Body of pancreas (tissue), 4 donors: ENCODE measurements around the gene PAOX. TPM values are rescaled to one million over a fixed set of nuclear protein-coding genes. Genes with fewer than 3 reads are reported as not detected.
"Not testable (repeated sequence)": the region's sequence is repeated elsewhere in the genome, so short reads cannot be mapped to it uniquely, and the experiment has no call there.

Experiments
- ATAC-seq: fragments of 150-250 bp; one replicate; pipeline ENCODE4 v1.9.1; 2016
- DNase-seq, 4 donors: peaks; one replicate each; pipeline ENCODE4 v3.0.0-alpha.2; 2019
- H3K27ac ChIP-seq, 4 donors: fragments of 200-600 bp; sonication (generic); 1 replicate in 3 of 4; 2 replicates in 1 of 4; pipeline versions ENCODE4 v1.5.1 to v1.6.1; 2016 to 2019; ENCODE audit warnings: mild to moderate bottlenecking in 1 of 4, mixed read lengths in 1 of 4, moderate library complexity in 1 of 4
- H3K27me3 ChIP-seq, 2 donors: fragments of 200-600 bp; sonication (generic); one replicate each; pipeline ENCODE4 v1.6.0; 2016; ENCODE audit warnings: mild to moderate bottlenecking in 1 of 2
- H3K36me3 ChIP-seq, 2 donors: fragments of 200-600 bp; sonication (generic); replicated peaks in 1 of 2; 2 replicates each; pipeline ENCODE4 v1.5.1; 2016; ENCODE audit warnings: low read depth in 2 of 2; ENCODE audit not compliant: insufficient read depth in 1 of 2
- H3K4me1 ChIP-seq: fragments of 200-600 bp; sonication (generic); one replicate; pipeline ENCODE4 v1.6.0; 2016
- H3K4me3 ChIP-seq, 2 donors: fragments of 200-600 bp; sonication (generic); 1 replicate in 1 of 2; 2 replicates in 1 of 2; pipeline ENCODE4 v1.5.1; 2016 to 2019
- H3K9me3 ChIP-seq, 3 donors: fragments of 200-600 bp; sonication (generic); 1 replicate in 2 of 3; 2 replicates in 1 of 3; pipeline ENCODE4 v1.5.1; 2016
- POLR2A ChIP-seq, 3 donors: fragments of 450-650 bp; IDR thresholded peaks; one replicate each; pipeline ENCODE4 v1.6.1; 2016; ENCODE audit warnings: antibody characterized with exemption in 3 of 3, mild to moderate bottlenecking in 2 of 3
- WGBS, 2 donors: methylation state at CpG; one replicate each; pipeline ENCODE4 v1.1.5; 2017; 5-methylcytosine and 5-hydroxymethylcytosine counted together
- intact Hi-C: fragments of 100-400 bp; cut with DNase I; formaldehyde crosslinking; loops from one replicate; pipeline ENCODE4 v1.15.1; 2023
- total RNA-seq, 2 donors: library from RNA; depleted of rRNA; stranded (reverse); fragments of >200 nt; gene quantifications; one replicate each; pipeline ENCODE4 v1.1.0, GENCODE V29; 2016
- TF ChIP-seq, protein P1 (sequence below), 7 experiments: fragments of 450-650 bp in 4 of 7; fragments of 200-600 bp in 3 of 7; sonication (generic) in 3 of 7; IDR thresholded peaks; one replicate each; pipeline ENCODE4 v1.5.1; 2016 to 2019; ENCODE audit warnings: antibody characterized with exemption in 7 of 7

The PAOX gene
- total RNA-seq, 2 donors from 2014 or later = 8.3 to 9.6 TPM

DNA sequence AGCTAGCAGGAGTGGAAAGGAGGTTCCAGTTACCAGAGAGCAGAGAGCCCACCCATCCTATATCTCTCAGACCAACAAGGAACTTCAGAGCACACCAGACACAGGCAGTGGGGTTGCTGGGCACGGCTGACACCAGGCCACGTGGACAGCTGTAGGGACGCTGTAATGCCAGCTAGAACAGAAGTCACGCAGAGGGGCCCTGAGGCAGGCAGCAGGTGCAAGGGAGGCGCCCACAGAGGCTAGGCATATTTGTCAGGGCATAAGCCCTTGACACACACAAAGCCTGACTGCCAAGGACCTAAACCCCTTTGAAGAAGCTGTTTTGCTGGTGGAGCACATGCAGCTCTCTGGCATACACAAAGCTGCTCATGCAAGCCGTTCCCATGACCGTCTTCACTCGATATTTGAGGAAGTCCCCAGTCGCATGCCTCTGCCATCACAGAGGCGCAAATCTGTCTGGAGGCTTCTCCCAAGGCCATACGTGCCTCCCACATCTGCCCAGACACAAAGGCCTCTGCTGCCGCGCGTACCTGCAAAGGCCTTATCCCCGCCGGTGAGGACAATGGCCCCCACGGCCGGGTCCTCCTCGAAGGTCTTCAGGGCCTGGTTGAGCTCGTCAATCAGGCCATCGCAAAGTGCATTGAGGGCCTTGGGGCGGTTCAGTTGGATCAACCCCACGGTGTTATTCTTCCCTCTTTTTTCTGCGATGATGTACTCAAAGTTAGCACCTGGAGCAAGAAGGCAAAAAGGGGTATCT lies 8.9 kb upstream of the PAOX start:
- peaks cover 16 to 25% of the 10 kb centered on the region in 2 donors for H3K36me3 ChIP-seq

DNA sequence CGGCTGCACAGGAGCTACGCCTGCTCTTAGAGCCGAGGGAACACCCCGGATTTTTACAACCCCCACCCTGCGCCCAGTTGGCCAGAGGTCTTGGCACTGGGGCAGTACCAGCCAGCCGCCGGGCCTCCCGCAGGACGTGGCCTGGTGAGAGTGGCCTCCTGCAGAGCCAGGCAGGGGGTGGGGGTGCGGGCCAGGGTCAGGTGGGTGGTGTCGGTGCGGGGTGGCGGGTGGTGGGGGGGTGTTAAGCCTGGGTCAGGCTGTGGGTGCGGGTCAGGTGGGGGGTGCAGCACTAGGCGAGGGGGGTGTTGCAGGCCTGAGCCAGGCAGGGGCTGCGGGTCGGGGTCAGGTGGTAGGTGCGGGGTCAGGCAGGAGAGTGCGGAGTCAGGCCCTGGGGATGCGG lies 6.6 kb upstream of the PAOX start:
- WGBS, 2 donors = 10 to 33% methylated on average over 3 to 13 of the region's 20 CpGs
- TF ChIP-seq, protein P1, sequence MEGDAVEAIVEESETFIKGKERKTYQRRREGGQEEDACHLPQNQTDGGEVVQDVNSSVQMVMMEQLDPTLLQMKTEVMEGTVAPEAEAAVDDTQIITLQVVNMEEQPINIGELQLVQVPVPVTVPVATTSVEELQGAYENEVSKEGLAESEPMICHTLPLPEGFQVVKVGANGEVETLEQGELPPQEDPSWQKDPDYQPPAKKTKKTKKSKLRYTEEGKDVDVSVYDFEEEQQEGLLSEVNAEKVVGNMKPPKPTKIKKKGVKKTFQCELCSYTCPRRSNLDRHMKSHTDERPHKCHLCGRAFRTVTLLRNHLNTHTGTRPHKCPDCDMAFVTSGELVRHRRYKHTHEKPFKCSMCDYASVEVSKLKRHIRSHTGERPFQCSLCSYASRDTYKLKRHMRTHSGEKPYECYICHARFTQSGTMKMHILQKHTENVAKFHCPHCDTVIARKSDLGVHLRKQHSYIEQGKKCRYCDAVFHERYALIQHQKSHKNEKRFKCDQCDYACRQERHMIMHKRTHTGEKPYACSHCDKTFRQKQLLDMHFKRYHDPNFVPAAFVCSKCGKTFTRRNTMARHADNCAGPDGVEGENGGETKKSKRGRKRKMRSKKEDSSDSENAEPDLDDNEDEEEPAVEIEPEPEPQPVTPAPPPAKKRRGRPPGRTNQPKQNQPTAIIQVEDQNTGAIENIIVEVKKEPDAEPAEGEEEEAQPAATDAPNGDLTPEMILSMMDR (IDR thresholded peaks at IDR 0.05) = no peak
- TF ChIP-seq POLR2A (IDR thresholded peaks at IDR 0.05) = no peak
- intact Hi-C loops = no loop called here
- H3K4me1 ChIP-seq = peaks cover 21% of the 10 kb centered on the region
- H3K27ac ChIP-seq = peak overlapping the region in 1 of 4 donors; percentile 10
- H3K36me3 ChIP-seq = peaks cover 6 to 7% of the 10 kb centered on the region in 2 donors
- no peaks in the 10 kb centered on the region for H3K9me3 ChIP-seq
- peak overlapping the region in 1 of 2 donors; percentile 88 for H3K4me3 ChIP-seq
- no peaks in the 10 kb centered on the region for H3K27me3 ChIP-seq
- ATAC-seq = no peak
- peak; percentile 19 to 41 (median 38) for DNase-seq

More for the DNA sequence above, 8.9 kb upstream of the PAOX start:
- TF ChIP-seq, protein P1 (IDR thresholded peaks at IDR 0.05) = no peak
- TF ChIP-seq POLR2A (IDR thresholded peaks at IDR 0.05) = no peak
- Histone ChIP-seq H3K4me3 (no peak overlapping the region), H3K27ac (no peak overlapping the region), H3K9me3 (no peaks in the 10 kb centered on the region), H3K4me1 (peaks cover 20% of the 10 kb centered on the region), H3K27me3 (no peaks in the 10 kb centered on the region)
- intact Hi-C loops = no loop called here
- WGBS, 2 donors = 83 to 95% methylated on average over 23 to 24 of the region's 24 CpGs
- DNase-seq (no peak), ATAC-seq (no peak)

DNA sequence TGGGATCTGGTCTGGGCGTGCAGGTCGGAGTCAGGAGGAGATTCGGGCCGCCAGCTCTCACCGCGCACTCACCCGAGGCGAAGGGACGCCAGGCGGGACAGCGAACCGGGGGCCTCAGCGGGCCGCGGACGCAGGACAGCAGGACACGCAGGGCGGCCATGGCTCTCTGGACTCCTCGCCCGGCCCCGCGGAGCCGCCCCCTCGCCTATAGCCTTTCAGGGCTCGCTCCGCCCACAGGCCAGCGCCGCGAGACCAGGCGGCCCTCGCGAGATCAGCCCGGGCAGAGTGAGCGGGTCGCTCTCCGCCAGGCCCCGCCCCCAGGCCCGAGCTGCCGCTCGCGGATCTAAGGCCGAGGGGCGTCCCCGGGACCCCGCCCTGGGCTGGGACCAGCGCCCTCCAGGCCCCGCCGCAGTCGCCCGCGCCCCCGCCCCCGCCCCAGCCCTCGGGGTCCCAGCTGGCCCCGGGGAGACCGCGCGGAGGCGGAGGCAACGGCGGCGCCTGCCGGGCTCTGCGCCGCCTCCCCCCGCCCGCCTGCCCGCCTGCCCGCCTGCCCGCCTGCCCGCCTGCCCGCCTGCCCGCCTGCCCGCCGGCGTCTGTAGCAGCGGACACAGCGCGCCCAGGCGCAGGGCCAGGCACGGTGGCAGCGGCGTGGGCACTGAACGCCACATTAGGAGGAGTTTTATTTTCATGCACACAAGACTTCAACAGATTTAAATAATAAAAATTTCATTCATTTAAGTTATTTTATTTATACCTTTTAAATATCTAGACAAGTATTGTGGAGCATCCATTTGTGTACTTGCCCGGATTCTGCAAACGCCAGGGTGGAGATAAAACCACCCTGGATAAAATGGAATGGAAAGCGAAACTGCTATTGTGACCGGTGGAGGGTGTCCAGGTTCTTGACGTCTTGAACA lies 5.6 kb upstream of the PAOX start, which contains the start of gene ECHS1:
Gene ECHS1, minus strand, starts transcription at position 181 of the 917 bp plus-strand sequence. Its CDS starts 21 bp downstream, at position 160.
- DNase-seq (peak; percentile 96 to 98 (median 96)), ATAC-seq (peak; percentile 97)
- no peaks in the 10 kb centered on the region for H3K9me3 ChIP-seq
- WGBS, 2 donors = 0% methylated on average over 22 to 70 of the region's 89 CpGs
- peak within 1 kb of the TSS; percentile 88 to 90 for H3K4me3 ChIP-seq
- TF ChIP-seq, protein P1 (IDR thresholded peaks at IDR 0.05) = peak in 1 of 7 experiments; percentile 2
- peak; percentile 47 to 77 (median 75) for TF ChIP-seq POLR2A (IDR thresholded peaks at IDR 0.05)
- H3K27me3 ChIP-seq = no peaks in the 10 kb centered on the region
- H3K36me3 ChIP-seq = peaks cover 3 to 5% of the 10 kb centered on the region in 2 donors
- intact Hi-C loops = no loop called here
- H3K27ac ChIP-seq = peak within 1 kb of the TSS; percentile 81 to 93 (median 86)
- peaks cover 30% of the 10 kb centered on the region for H3K4me1 ChIP-seq

DNA sequence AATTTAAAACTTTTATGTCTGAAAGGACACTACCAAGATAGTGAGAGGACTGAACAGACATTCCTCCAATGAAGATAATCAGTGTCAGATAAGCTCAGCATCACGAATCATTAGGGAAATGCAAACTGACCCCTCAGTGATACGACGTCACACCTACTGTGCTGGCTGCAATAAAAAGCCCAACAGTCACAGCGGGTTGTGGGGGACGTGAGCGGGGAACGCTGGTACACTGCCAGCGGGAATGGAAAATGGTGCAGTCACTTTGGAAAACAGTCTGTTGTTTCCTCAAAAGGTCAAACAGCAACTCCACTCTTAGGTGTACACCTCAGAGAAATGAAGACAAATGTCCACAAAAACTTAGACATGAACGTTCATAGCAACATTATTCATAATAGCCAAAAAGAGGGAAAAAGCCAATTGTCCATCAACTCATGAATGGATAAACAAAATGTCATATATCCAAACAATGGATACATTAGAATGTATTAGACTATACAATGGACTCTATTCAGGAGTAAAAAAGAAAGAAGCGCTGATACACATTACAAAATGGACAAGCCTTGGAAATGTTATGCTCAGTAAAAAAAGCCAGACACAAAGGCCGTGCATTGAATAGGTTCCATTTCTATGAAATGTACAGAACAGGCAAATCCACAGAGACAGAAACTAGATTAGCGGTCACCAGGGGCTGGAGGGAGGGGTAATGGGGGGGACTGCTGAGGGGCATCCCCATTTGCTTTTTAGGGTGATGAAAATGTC lies 3.5 kb upstream of the PAOX start:
- Histone ChIP-seq H3K27me3 (no peaks in the 10 kb centered on the region), H3K4me1 (peaks cover 40% of the 10 kb centered on the region), H3K27ac (no peak overlapping the region), H3K9me3 (no peaks in the 10 kb centered on the region), H3K4me3 (no peak overlapping the region), H3K36me3 (no peaks in the 10 kb centered on the region)
- intact Hi-C loops = no loop called here
- TF ChIP-seq, protein P1 (IDR thresholded peaks at IDR 0.05) = no peak
- TF ChIP-seq POLR2A (IDR thresholded peaks at IDR 0.05) = no peak
- ATAC-seq (no peak), DNase-seq (no peak)
- 72 to 84% methylated on average over 12 of the region's 12 CpGs for WGBS, 2 donors

DNA sequence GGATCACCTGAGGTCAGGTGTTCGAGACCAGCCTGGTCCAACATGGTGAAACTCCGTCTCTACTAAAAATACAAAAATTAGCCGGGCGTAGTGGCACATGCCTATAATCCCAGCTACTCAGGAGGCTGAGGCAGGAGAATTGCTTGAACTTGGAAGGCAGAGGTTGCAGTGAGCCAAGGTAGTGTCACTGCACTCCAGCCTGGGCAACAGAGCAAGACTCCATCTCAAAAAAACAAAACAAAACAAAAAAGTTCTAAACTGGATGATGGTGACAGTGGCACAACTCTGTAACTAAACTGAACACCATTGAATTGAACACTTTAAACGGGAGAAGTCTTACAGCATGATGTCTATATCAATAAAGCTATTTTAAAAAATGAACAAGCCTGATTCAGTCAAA lies 2.9 kb upstream of the PAOX start:
- ATAC-seq, H3K27me3 ChIP-seq, DNase-seq, H3K9me3 ChIP-seq, intact Hi-C loops, H3K27ac ChIP-seq, H3K36me3 ChIP-seq, H3K4me3 ChIP-seq: not testable (repeated sequence)
- 86 to 87% methylated on average over 5 of the region's 5 CpGs for WGBS, 2 donors
- H3K4me1 ChIP-seq = peaks cover 39% of the 10 kb centered on the region
